ENCODE results near the gene EMC8. TPM values are rescaled to one million over a fixed set of nuclear protein-coding genes. Genes with fewer than 3 reads are reported as not detected.
"Not testable (repeated sequence)": the region's sequence is repeated elsewhere in the genome, so short reads cannot be mapped to it uniquely, and the experiment has no call there.

EMC8 gene
- total and polyA plus RNA-seq, 8 donors: 19.4 to 29.1 (median 25.3) TPM

GRCh38 chr16:85822145-85822544 lies 22.8 kb upstream of the EMC8 start:
- no peak overlapping the region for H3K4me3 ChIP-seq
- DNase-seq (peak in 1 of 4 donors; percentile 47), ATAC-seq (no peak)
- no peak overlapping the region for H3K27ac ChIP-seq
- H3K4me1 ChIP-seq: peaks cover 4 to 11% of the 10 kb centered on the region in 2 donors
- intact Hi-C loops (cut with DNase I): loop anchor here (2.0 to 10.0 kb wide), 4 partner anchors 167 to 703 kb away; no protein-coding TSS in a partner anchor
- no peaks in the 10 kb centered on the region for H3K36me3 ChIP-seq
- no peak for TF ChIP-seq CTCF (IDR thresholded peaks at IDR 0.05)
- peaks cover 0 to 1% of the 10 kb centered on the region in 2 donors for H3K27me3 ChIP-seq
- H3K9me3 ChIP-seq: no peaks in the 10 kb centered on the region

- intact Hi-C loops (cut with DNase I): loop anchor here (2.0 to 10.0 kb wide), 4 partner anchors 167 to 703 kb away; no protein-coding TSS in a partner anchor
- Histone ChIP-seq H3K4me3 (no peak overlapping the region), H3K27me3 (peaks cover 0 to 6% of the 10 kb centered on the region in 2 donors), H3K27ac (no peak overlapping the region), H3K36me3 (no peaks in the 10 kb centered on the region), H3K9me3 (no peaks in the 10 kb centered on the region), H3K4me1 (peaks cover 4 to 11% of the 10 kb centered on the region in 2 donors)
- TF ChIP-seq CTCF (IDR thresholded peaks at IDR 0.05): peak; percentile 94 to 97
- DNase-seq (peak; percentile 64 to 94 (median 85)), ATAC-seq (peak; percentile 97)
Observed at GRCh38 chr16:85821390-85822135, 22.2 kb upstream of the EMC8 start.

GRCh38 chr16:85820604-85821372 lies 21.4 kb upstream of the EMC8 start:
- no peak overlapping the region for H3K27ac ChIP-seq
- H3K4me1 ChIP-seq: peaks cover 4 to 11% of the 10 kb centered on the region in 2 donors
- no peak for TF ChIP-seq CTCF (IDR thresholded peaks at IDR 0.05)
- DNase-seq (peak in 1 of 4 donors; percentile 31), ATAC-seq (no peak)
- no peaks in the 10 kb centered on the region for H3K36me3 ChIP-seq
- intact Hi-C loops (cut with DNase I): loop anchor here (5.0 to 10.0 kb wide), 3 partner anchors 192 to 704 kb away; no protein-coding TSS in a partner anchor
- H3K27me3 ChIP-seq: peaks cover 0 to 6% of the 10 kb centered on the region in 2 donors
- no peaks in the 10 kb centered on the region for H3K9me3 ChIP-seq
- H3K4me3 ChIP-seq: no peak overlapping the region

GRCh38 chr16:85819771-85820170 lies 20.4 kb upstream of the EMC8 start:
- DNase-seq (peak in 1 of 4 donors; percentile 55), ATAC-seq (no peak)
- no peak overlapping the region for H3K4me3 ChIP-seq
- TF ChIP-seq CTCF (IDR thresholded peaks at IDR 0.05): no peak
- intact Hi-C loops (cut with DNase I): loop anchor here (5.0 to 10.0 kb wide), 3 partner anchors 193 to 705 kb away; no protein-coding TSS in a partner anchor
- H3K27ac ChIP-seq: no peak overlapping the region
- H3K27me3 ChIP-seq: peaks cover 0 to 9% of the 10 kb centered on the region in 2 donors
- H3K9me3 ChIP-seq: no peaks in the 10 kb centered on the region
- H3K36me3 ChIP-seq: no peaks in the 10 kb centered on the region
- H3K4me1 ChIP-seq: peaks cover 4 to 11% of the 10 kb centered on the region in 2 donors

GRCh38 chr16:85819245-85819644 lies 19.9 kb upstream of the EMC8 start:
- Histone ChIP-seq H3K4me1 (peaks cover 4 to 11% of the 10 kb centered on the region in 2 donors), H3K27ac (no peak overlapping the region), H3K27me3 (peaks cover 0 to 14% of the 10 kb centered on the region in 2 donors), H3K4me3 (no peak overlapping the region), H3K36me3 (no peaks in the 10 kb centered on the region), H3K9me3 (no peaks in the 10 kb centered on the region)
- ATAC-seq (peak; percentile 87), DNase-seq (peak; percentile 37 to 85 (median 78))
- TF ChIP-seq CTCF (IDR thresholded peaks at IDR 0.05): peak; percentile 68 to 76
- intact Hi-C loops (cut with DNase I): no loop called here

- Histone ChIP-seq H3K4me1 (peaks cover 4 to 11% of the 10 kb centered on the region in 2 donors), H3K27me3 (peaks cover 0 to 35% of the 10 kb centered on the region in 2 donors)
- intact Hi-C loops (cut with DNase I); H3K4me3 ChIP-seq; H3K9me3 ChIP-seq; H3K27ac ChIP-seq; ATAC-seq; H3K36me3 ChIP-seq: not testable (repeated sequence)
- peak in 1 of 4 donors; percentile 35 for DNase-seq
Observed at GRCh38 chr16:85817195-85817594, 17.9 kb upstream of the EMC8 start.

Measured in left lung (tissue), 10 donors.